IPS-18a (cell line): ENCODE data around the gene EYA2.

Experiments
- H3K27ac ChIP-seq: one replicate; pipeline ENCODE4 v1.5.1; 2013; ENCODE audit warnings: low read length
- H3K27me3 ChIP-seq: one replicate; pipeline ENCODE4 v1.6.1; 2013; ENCODE audit warnings: mild to moderate bottlenecking, low read length; ENCODE audit not compliant: control insufficient read depth, insufficient read depth
- H3K36me3 ChIP-seq: one replicate; pipeline ENCODE4 v1.6.1; 2013; ENCODE audit warnings: low read depth, low read length; ENCODE audit not compliant: control insufficient read depth
- H3K4me1 ChIP-seq: one replicate; pipeline ENCODE4 v1.6.1; 2013; ENCODE audit warnings: low read depth, low read length; ENCODE audit not compliant: control insufficient read depth
- H3K4me3 ChIP-seq: one replicate; pipeline ENCODE4 v1.5.1; 2013; ENCODE audit warnings: low read length
- H3K9ac ChIP-seq: one replicate; pipeline ENCODE4 v1.6.1; 2013; ENCODE audit warnings: mild to moderate bottlenecking, low read length, moderate library complexity
- H3K9me3 ChIP-seq: one replicate; pipeline ENCODE4 v1.6.1; 2013; ENCODE audit warnings: low read depth, low read length; ENCODE audit not compliant: control insufficient read depth

The EYA2 gene

GRCh38 chr20:47021850-47022249, 127.2 kb downstream of the EYA2 start:
- Histone ChIP-seq H3K4me3 (no peak overlapping the region), H3K27ac (no peak overlapping the region), H3K9me3 (no peaks in the 10 kb centered on the region), H3K36me3 (no peaks in the 10 kb centered on the region), H3K27me3 (no peaks in the 10 kb centered on the region), H3K4me1 (no peaks in the 10 kb centered on the region), H3K9ac (no peak overlapping the region)

DNA sequence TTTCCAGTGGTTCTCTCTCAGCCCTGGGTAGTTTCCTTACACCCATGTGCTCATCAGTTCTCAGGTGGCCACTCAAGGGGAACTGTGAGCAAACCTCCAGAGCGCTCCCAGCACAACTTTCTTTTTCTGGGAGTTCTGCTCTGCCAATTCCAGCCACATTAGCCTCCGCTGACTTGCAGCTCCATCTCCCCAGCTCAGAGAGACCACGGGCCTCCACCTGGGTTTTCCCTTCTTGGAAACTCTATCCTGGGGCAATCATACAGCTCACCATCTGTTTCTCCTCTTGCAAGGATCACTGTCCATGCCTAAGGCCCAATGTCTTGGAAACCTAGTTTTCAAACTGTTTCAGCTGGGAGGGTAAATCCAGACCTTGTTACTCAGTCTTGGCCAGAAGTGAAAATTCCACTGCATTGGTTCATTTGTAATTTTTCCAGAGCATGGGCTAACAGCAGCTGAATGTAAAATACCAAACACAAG, 129.9 kb downstream of the EYA2 start:
- Histone ChIP-seq H3K27ac (no peak overlapping the region), H3K4me3 (no peak overlapping the region), H3K4me1 (no peaks in the 10 kb centered on the region), H3K36me3 (no peaks in the 10 kb centered on the region), H3K27me3 (no peaks in the 10 kb centered on the region), H3K9me3 (no peaks in the 10 kb centered on the region), H3K9ac (no peak overlapping the region)

GRCh38 chr20:47027042-47027441, 132.4 kb downstream of the EYA2 start:
- Histone ChIP-seq H3K4me3 (no peak overlapping the region), H3K4me1 (no peaks in the 10 kb centered on the region), H3K9me3 (no peaks in the 10 kb centered on the region), H3K27ac (no peak overlapping the region), H3K9ac (no peak overlapping the region), H3K27me3 (no peaks in the 10 kb centered on the region), H3K36me3 (no peaks in the 10 kb centered on the region)

GRCh38 chr20:47027456-47027855, 132.8 kb downstream of the EYA2 start:
- Histone ChIP-seq H3K36me3 (no peaks in the 10 kb centered on the region), H3K9ac (no peak overlapping the region), H3K4me3 (no peak overlapping the region), H3K27ac (no peak overlapping the region), H3K9me3 (no peaks in the 10 kb centered on the region), H3K4me1 (no peaks in the 10 kb centered on the region), H3K27me3 (no peaks in the 10 kb centered on the region)

DNA sequence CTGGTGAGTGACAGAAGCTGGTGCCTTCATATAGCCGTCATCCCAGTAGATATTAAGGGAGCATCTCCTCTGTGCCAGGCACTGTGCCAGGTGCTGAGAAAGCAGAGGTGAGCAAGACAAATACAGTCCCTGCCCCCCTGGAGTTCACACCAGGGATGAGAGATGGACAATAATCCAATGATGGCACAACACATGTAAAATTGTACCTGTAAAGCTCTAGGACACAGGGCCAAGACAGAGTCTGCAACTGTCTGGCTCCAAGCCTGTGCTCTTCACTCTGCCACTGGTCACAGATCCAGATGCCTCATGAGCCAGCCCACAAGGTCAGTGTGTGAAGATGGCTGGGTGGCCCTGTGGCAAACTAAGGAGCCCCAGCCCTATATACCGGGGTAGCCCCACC, 133.8 kb downstream of the EYA2 start:
- Histone ChIP-seq H3K27me3 (no peaks in the 10 kb centered on the region), H3K9me3 (no peaks in the 10 kb centered on the region), H3K9ac (no peak overlapping the region), H3K36me3 (no peaks in the 10 kb centered on the region), H3K4me1 (no peaks in the 10 kb centered on the region), H3K27ac (no peak overlapping the region), H3K4me3 (no peak overlapping the region)

DNA sequence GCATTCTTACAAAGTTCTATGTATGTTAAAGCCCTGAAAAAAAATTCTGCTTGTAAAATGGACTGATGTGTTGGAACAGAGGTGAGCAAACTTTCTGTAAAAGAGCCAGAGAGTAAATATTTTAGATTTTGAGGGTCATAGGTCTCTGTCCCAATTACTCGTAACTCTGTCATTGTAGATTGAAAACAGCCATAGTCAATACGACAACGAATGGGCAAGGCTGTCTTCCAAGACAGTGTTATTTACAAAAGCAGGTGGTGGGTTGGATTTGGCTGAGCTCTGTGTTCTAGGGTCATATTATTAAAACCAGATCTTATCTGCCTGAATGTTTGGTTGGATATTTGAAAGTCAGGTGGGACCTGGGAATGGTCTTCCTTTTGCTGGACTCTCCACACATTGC, 135.2 kb downstream of the EYA2 start:
- H3K4me1 ChIP-seq: no peaks in the 10 kb centered on the region
- no peak overlapping the region for H3K27ac ChIP-seq
- no peaks in the 10 kb centered on the region for H3K9me3 ChIP-seq
- no peaks in the 10 kb centered on the region for H3K36me3 ChIP-seq
- no peak overlapping the region for H3K9ac ChIP-seq
- no peak overlapping the region for H3K4me3 ChIP-seq
- no peaks in the 10 kb centered on the region for H3K27me3 ChIP-seq

GRCh38 chr20:47030271-47030810, 135.7 kb downstream of the EYA2 start:
- no peak overlapping the region for H3K27ac ChIP-seq
- no peaks in the 10 kb centered on the region for H3K36me3 ChIP-seq
- H3K9me3 ChIP-seq: no peaks in the 10 kb centered on the region

DNA sequence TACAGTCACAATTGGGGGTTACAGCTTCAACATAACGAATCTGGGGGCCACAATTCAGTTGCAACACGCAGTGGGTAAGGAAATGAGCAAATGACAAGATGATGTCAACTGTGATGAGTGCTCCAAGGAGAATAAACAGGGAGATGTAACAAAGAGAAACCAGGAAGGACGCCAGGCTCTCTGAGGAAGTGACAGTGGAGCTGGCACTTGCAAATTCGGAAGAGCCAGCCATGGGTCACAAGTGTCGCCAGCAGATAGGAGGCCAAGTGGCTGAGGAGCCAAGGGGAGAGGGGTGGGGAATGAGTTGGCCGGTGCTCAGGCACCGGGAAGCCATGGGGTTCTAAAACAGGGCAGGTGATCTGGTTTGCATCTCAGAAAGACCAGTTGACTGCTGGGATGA, 136.4 kb downstream of the EYA2 start:
- no peak overlapping the region for H3K4me3 ChIP-seq
- no peaks in the 10 kb centered on the region for H3K9me3 ChIP-seq
- H3K9ac ChIP-seq: no peak overlapping the region
- H3K27me3 ChIP-seq: no peaks in the 10 kb centered on the region
- no peaks in the 10 kb centered on the region for H3K4me1 ChIP-seq
- no peak overlapping the region for H3K27ac ChIP-seq
- no peaks in the 10 kb centered on the region for H3K36me3 ChIP-seq

More at GRCh38 chr20:47030271-47030810, 135.7 kb downstream of the EYA2 start:
- H3K4me1 ChIP-seq: no peaks in the 10 kb centered on the region
- H3K9ac ChIP-seq: no peak overlapping the region
- no peak overlapping the region for H3K4me3 ChIP-seq
- no peaks in the 10 kb centered on the region for H3K27me3 ChIP-seq

DNA sequence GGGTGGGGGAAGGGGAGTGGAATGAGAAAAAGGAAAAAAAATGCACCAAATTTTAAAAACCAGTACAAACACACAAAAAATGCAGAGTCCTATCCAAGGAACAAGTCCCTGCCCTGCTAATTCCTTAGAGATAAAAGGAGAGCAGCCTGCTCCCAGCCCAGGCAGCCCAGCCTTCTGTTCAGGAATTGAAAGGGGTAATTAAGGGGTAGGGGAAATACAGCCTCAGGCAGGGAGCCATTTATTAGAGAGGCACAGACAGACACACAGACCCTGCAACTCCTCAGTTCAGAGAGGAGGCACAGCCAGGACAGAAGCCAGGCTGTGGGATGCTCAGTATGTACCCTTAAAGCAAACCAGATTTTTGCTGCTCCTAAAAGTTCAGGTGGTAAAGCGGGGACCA, 137.2 kb downstream of the EYA2 start:
- Histone ChIP-seq H3K9ac (no peak overlapping the region), H3K27ac (no peak overlapping the region), H3K27me3 (no peaks in the 10 kb centered on the region), H3K9me3 (no peaks in the 10 kb centered on the region), H3K4me1 (no peaks in the 10 kb centered on the region), H3K36me3 (no peaks in the 10 kb centered on the region), H3K4me3 (no peak overlapping the region)

- H3K9me3 ChIP-seq: no peaks in the 10 kb centered on the region
- H3K9ac ChIP-seq: no peak overlapping the region
- no peak overlapping the region for H3K27ac ChIP-seq
- H3K36me3 ChIP-seq: no peaks in the 10 kb centered on the region
- H3K4me1 ChIP-seq: no peaks in the 10 kb centered on the region
- H3K27me3 ChIP-seq: no peaks in the 10 kb centered on the region
- H3K4me3 ChIP-seq: no peak overlapping the region
These were observed 138.4 kb downstream of the EYA2 start for GRCh38 chr20:47032933-47033578.

GRCh38 chr20:47033665-47034064, 139.0 kb downstream of the EYA2 start:
- Histone ChIP-seq H3K9ac (no peak overlapping the region), H3K27ac (no peak overlapping the region), H3K4me3 (no peak overlapping the region), H3K27me3 (no peaks in the 10 kb centered on the region), H3K9me3 (no peaks in the 10 kb centered on the region), H3K4me1 (no peaks in the 10 kb centered on the region), H3K36me3 (no peaks in the 10 kb centered on the region)

DNA sequence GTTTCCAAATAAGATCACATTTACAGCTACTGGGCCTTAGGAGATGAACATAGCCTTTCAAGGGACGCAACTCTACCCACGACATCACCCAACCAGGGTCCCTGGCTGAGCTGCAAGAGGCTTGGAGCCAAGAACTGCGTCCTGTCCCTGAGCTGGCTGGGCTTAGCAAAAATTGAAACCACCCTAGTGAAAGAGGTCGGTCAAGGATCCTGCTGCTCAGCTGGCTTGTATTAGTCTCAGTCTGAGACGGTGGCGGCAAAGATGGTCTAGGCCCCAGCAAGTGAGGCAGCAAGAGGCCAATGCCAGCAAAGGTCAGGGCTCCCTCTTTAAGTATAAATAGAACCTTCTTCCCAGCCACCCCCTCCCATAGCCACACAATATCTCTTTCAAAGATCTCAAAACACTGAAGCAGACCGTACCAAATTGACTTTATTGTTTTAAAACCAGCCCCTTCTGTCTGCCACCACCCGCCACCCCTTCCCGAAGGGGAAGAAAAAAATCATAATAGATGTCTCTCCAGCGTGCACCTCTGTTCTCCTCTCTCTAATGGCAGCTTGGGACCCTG, 140.5 kb downstream of the EYA2 start:
- H3K9ac ChIP-seq: no peak overlapping the region
- no peaks in the 10 kb centered on the region for H3K9me3 ChIP-seq
- no peaks in the 10 kb centered on the region for H3K27me3 ChIP-seq
- no peaks in the 10 kb centered on the region for H3K4me1 ChIP-seq
- no peak overlapping the region for H3K27ac ChIP-seq
- no peaks in the 10 kb centered on the region for H3K36me3 ChIP-seq
- no peak overlapping the region for H3K4me3 ChIP-seq
